ENCODE results near the gene RNF157.

- TF ChIP-seq POLR2AphosphoS5 (IDR thresholded peaks at IDR 0.05): no peak
- TF ChIP-seq CTCF (IDR thresholded peaks at IDR 0.05): peak in 1 of 3 donors; percentile 2
- TF ChIP-seq POLR2A (IDR thresholded peaks at IDR 0.05): no peak
Observed at GRCh38 chr17:76148015-76148326, 92.3 kb downstream of the RNF157 start.
